Nephron (organoid): ENCODE results near the gene FAM169A.
"Not testable (repeated sequence)": the region's sequence is repeated elsewhere in the genome, so short reads cannot be mapped to it uniquely, and the experiment has no call there.

ENCODE experiments used
- H3K27ac Mint-ChIP-seq, 3 experiments: 2 replicates each; pipeline ENCODE4 v1.8.0; 2020; ENCODE audit warnings: mixed read lengths in 3 of 3, mild to moderate bottlenecking in 2 of 3, moderate library complexity in 1 of 3
- H3K27me3 Mint-ChIP-seq: 2 replicates; pipeline ENCODE4 v1.8.0; 2021; ENCODE audit warnings: low read depth, mild to moderate bottlenecking, moderate library complexity, mixed read lengths
- H3K36me3 Mint-ChIP-seq: 2 replicates; pipeline ENCODE4 v1.8.0; 2020; ENCODE audit warnings: low read depth, mixed read lengths
- H3K4me1 Mint-ChIP-seq: 2 replicates; pipeline ENCODE4 v1.8.0; 2020; ENCODE audit warnings: mixed read lengths
- H3K4me3 Mint-ChIP-seq, 3 experiments: 2 replicates each; pipeline ENCODE4 v1.8.0; 2020; ENCODE audit warnings: mild to moderate bottlenecking in 3 of 3, mixed read lengths in 3 of 3, moderate library complexity in 2 of 3
- H3K9me3 Mint-ChIP-seq: 2 replicates; pipeline ENCODE4 v1.8.0; 2020; ENCODE audit warnings: mixed read lengths
- CTCF ChIP-seq, 3 experiments: fragments of 200-600 bp; sonication (generic); IDR thresholded peaks; one replicate each; pipeline ENCODE4 v1.5.0; 2021; ENCODE audit warnings: antibody characterized with exemption in 3 of 3; ENCODE audit not compliant: unreplicated experiment in 3 of 3

The FAM169A gene

GRCh38 chr5:74885170-74885569 lies 19.0 kb upstream of the FAM169A start:
- Mint-ChIP-seq H3K27me3 (no peaks in the 10 kb centered on the region), H3K36me3 (no peaks in the 10 kb centered on the region), H3K4me3 (no peak overlapping the region), H3K4me1 (no peaks in the 10 kb centered on the region), H3K9me3 (no peaks in the 10 kb centered on the region), H3K27ac (peak overlapping the region; percentile 66 to 85 (median 75))
- TF ChIP-seq CTCF (IDR thresholded peaks at IDR 0.05; ENCODE audit: unreplicated experiment in 3 of 3): no peak

- not testable (repeated sequence) for H3K27me3 Mint-ChIP-seq, H3K4me3 Mint-ChIP-seq, H3K4me1 Mint-ChIP-seq, H3K36me3 Mint-ChIP-seq, H3K9me3 Mint-ChIP-seq
- H3K27ac Mint-ChIP-seq: peak overlapping the region in 2 of 3 experiments; percentile 5 to 20
Measured at GRCh38 chr5:74882379-74883134, 16.4 kb upstream of the FAM169A start.

DNA sequence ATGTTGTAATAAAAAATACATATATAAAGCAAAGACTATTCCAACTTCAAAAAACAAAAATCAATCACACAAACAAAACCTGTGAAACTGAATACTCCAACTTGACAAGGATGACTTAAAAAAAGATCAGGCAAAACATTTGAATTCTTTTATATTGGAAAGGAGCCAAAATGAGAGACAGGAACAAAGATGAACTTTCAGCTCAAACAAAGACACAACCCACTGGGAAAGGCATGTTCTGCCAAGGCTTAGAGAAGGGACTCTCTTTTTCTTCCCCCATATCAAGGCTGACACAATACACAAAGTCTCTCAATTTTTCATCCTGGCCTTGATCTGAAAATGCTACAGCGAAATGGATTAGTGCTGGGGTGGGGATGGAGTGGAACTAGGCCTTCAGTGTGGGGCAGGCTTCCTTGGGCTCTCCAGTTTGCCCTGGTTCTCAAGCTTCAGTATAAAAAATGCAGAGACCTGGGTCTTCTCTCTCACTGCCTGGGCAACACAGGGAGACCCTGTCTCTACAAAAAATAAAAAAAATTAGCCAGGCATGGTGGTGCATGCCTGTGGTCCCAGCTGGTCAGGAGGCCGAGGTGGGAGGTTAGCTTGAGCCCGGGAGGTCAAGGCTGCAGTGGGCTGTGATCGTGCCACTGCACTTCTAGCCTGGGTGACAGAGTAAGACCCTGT lies 11.6 kb upstream of the FAM169A start:
- Mint-ChIP-seq H3K27me3 (no peaks in the 10 kb centered on the region), H3K27ac (peak overlapping the region in 2 of 3 experiments; percentile 57 to 80), H3K4me1 (peaks cover 8% of the 10 kb centered on the region), H3K9me3 (peaks cover 4% of the 10 kb centered on the region), H3K36me3 (no peaks in the 10 kb centered on the region), H3K4me3 (no peak overlapping the region)
- TF ChIP-seq CTCF (IDR thresholded peaks at IDR 0.05; ENCODE audit: unreplicated experiment in 3 of 3): no peak

GRCh38 chr5:74875994-74876791 lies 10.0 kb upstream of the FAM169A start:
- peaks cover 4% of the 10 kb centered on the region for H3K9me3 Mint-ChIP-seq
- no peak for TF ChIP-seq CTCF (IDR thresholded peaks at IDR 0.05; ENCODE audit: unreplicated experiment in 3 of 3)
- no peaks in the 10 kb centered on the region for H3K36me3 Mint-ChIP-seq
- no peak overlapping the region for H3K4me3 Mint-ChIP-seq
- H3K27ac Mint-ChIP-seq: peak overlapping the region; percentile 64 to 81 (median 78)
- no peaks in the 10 kb centered on the region for H3K27me3 Mint-ChIP-seq
- peaks cover 8% of the 10 kb centered on the region for H3K4me1 Mint-ChIP-seq

- TF ChIP-seq CTCF (IDR thresholded peaks at IDR 0.05; ENCODE audit: unreplicated experiment in 3 of 3): no peak
- Mint-ChIP-seq H3K4me1 (peaks cover 4% of the 10 kb centered on the region), H3K27ac (no peak overlapping the region), H3K27me3 (no peaks in the 10 kb centered on the region), H3K36me3 (no peaks in the 10 kb centered on the region), H3K4me3 (no peak overlapping the region), H3K9me3 (peaks cover 4% of the 10 kb centered on the region)
Measured at GRCh38 chr5:74873525-74874249, 7.5 kb upstream of the FAM169A start.
